Measurements from ENCODE around the gene SEMA3A.

The SEMA3A gene

DNA sequence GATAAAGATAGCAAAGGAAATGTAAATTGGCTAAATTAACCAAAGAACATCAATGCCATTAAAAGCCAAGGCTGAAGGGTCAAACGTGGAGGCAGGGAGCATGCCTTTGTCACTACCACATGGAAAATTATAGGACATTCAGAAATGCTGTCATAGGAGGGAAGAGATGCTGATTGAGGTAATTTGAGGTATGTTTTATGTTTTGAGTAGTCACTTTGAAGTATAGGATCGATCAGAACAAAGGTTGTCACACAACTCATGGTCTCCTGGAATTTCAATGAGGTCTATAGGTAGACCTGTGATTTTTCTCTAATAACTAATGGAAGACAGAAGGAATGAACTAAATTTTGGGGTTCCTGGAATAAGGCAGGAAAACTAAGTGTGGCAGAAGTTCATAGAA is 149.8 kb downstream of the SEMA3A start:
- Histone ChIP-seq H3K4me3 (ENCODE audit: low read length) (no peak overlapping the region), H3K4me1 (ENCODE audit: low read length) (no peaks in the 10 kb centered on the region), H3K27me3 (ENCODE audit: low read depth, low read length) (no peaks in the 10 kb centered on the region), H3K79me2 (ENCODE audit: low read length) (no peaks in the 10 kb centered on the region), H3K27ac (ENCODE audit: low read length) (no peak overlapping the region), H2AFZ (ENCODE audit: low read depth, low read length) (no peak overlapping the region), H3K4me2 (ENCODE audit: low read length) (no peak overlapping the region), H3K9me3 (ENCODE audit: insufficient read depth, low read length) (no peaks in the 10 kb centered on the region), H4K20me1 (ENCODE audit: insufficient read depth, low read length) (no peaks in the 10 kb centered on the region), H3K36me3 (replicated peaks; ENCODE audit: low read depth, low read length) (no peaks in the 10 kb centered on the region), H3K9ac (ENCODE audit: low read length) (no peak overlapping the region)
- TF ChIP-seq CTCF (IDR thresholded peaks at IDR 0.05; ENCODE audit: low read depth, low read length) (no peak), EZH2phosphoT487 (IDR thresholded peaks at IDR 0.05; ENCODE audit: low read depth) (no peak)

GRCh38 chr7:84043661-84044191 is 150.9 kb downstream of the SEMA3A start:
- H3K27ac ChIP-seq (ENCODE audit: low read length), result no peak overlapping the region
- H3K79me2 ChIP-seq (ENCODE audit: low read length), result no peaks in the 10 kb centered on the region
- H3K4me1 ChIP-seq (ENCODE audit: low read length), result no peaks in the 10 kb centered on the region
- H4K20me1 ChIP-seq (ENCODE audit: insufficient read depth, low read length), result no peaks in the 10 kb centered on the region
- no peak overlapping the region for H3K4me3 ChIP-seq (ENCODE audit: low read length)
- no peaks in the 10 kb centered on the region for H3K36me3 ChIP-seq (replicated peaks; ENCODE audit: low read depth, low read length)
- no peaks in the 10 kb centered on the region for H3K27me3 ChIP-seq (ENCODE audit: low read depth, low read length)
- no peak overlapping the region for H3K4me2 ChIP-seq (ENCODE audit: low read length)
- TF ChIP-seq CTCF (IDR thresholded peaks at IDR 0.05; ENCODE audit: low read depth, low read length), result no peak
- TF ChIP-seq EZH2phosphoT487 (IDR thresholded peaks at IDR 0.05; ENCODE audit: low read depth), result no peak
- H2AFZ ChIP-seq (ENCODE audit: low read depth, low read length), result no peak overlapping the region
- H3K9ac ChIP-seq (ENCODE audit: low read length), result no peak overlapping the region
- no peaks in the 10 kb centered on the region for H3K9me3 ChIP-seq (ENCODE audit: insufficient read depth, low read length)

DNA sequence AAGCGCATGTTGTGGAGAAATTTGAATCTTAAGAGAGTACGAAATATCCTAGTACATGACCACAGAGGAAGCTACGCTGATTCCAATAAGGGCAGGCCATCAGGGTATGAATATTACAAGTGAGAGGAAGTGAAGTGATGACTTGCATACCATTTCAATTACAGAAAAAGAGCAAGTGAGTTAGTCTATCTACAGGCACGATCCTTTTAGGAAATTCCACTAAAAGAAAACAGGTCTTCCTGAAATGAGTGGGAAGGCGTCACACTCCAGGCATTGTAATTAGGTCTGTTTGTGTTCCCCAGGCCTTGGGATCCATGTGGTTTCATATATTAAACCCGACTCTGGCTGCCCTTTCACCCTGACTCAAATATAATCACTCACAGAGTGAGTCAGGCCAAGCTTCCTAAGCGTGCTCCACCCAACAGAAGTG is 152.5 kb downstream of the SEMA3A start:
- TF ChIP-seq EZH2phosphoT487 (IDR thresholded peaks at IDR 0.05; ENCODE audit: low read depth) (no peak), CTCF (IDR thresholded peaks at IDR 0.05; ENCODE audit: low read depth, low read length) (no peak)
- H4K20me1 ChIP-seq (ENCODE audit: insufficient read depth, low read length), result no peaks in the 10 kb centered on the region
- H3K9ac ChIP-seq (ENCODE audit: low read length), result no peak overlapping the region
- no peak overlapping the region for H3K27ac ChIP-seq (ENCODE audit: low read length)
- H3K4me2 ChIP-seq (ENCODE audit: low read length), result no peak overlapping the region
- no peaks in the 10 kb centered on the region for H3K27me3 ChIP-seq (ENCODE audit: low read depth, low read length)
- H3K4me1 ChIP-seq (ENCODE audit: low read length), result no peaks in the 10 kb centered on the region
- H2AFZ ChIP-seq (ENCODE audit: low read depth, low read length), result no peak overlapping the region
- no peak overlapping the region for H3K4me3 ChIP-seq (ENCODE audit: low read length)
- no peaks in the 10 kb centered on the region for H3K79me2 ChIP-seq (ENCODE audit: low read length)
- H3K9me3 ChIP-seq (ENCODE audit: insufficient read depth, low read length), result no peaks in the 10 kb centered on the region
- no peaks in the 10 kb centered on the region for H3K36me3 ChIP-seq (replicated peaks; ENCODE audit: low read depth, low read length)

- Histone ChIP-seq H3K4me1 (ENCODE audit: low read length) (no peaks in the 10 kb centered on the region), H3K9me3 (ENCODE audit: insufficient read depth, low read length) (no peaks in the 10 kb centered on the region), H3K4me2 (ENCODE audit: low read length) (no peak overlapping the region), H2AFZ (ENCODE audit: low read depth, low read length) (no peak overlapping the region), H3K4me3 (ENCODE audit: low read length) (no peak overlapping the region), H3K27ac (ENCODE audit: low read length) (no peak overlapping the region), H3K36me3 (replicated peaks; ENCODE audit: low read depth, low read length) (no peaks in the 10 kb centered on the region), H4K20me1 (ENCODE audit: insufficient read depth, low read length) (no peaks in the 10 kb centered on the region), H3K27me3 (ENCODE audit: low read depth, low read length) (no peaks in the 10 kb centered on the region), H3K9ac (ENCODE audit: low read length) (no peak overlapping the region), H3K79me2 (ENCODE audit: low read length) (no peaks in the 10 kb centered on the region)
- TF ChIP-seq CTCF (IDR thresholded peaks at IDR 0.05; ENCODE audit: low read depth, low read length) (no peak), EZH2phosphoT487 (IDR thresholded peaks at IDR 0.05; ENCODE audit: low read depth) (no peak)
Measured at GRCh38 chr7:84041649-84042048, 152.9 kb downstream of the SEMA3A start.

Measured in OCI-LY3 (cell line).